NOMO-1 (cell line): ENCODE results near the gene CCDC69.
A peak's percentile ranks its signal among the peaks of the same experiment; 100 is the strongest.
"Not testable (repeated sequence)": the region's sequence is repeated elsewhere in the genome, so short reads cannot be mapped to it uniquely, and the experiment has no call there.

ENCODE experiments used
- DNase-seq, 2 experiments: peaks; one replicate each; lab custom pipeline; 2025; ENCODE audit not compliant: unreplicated experiment in 2 of 2; lab: John Stamatoyannopoulos, UW

Gene CCDC69

DNA sequence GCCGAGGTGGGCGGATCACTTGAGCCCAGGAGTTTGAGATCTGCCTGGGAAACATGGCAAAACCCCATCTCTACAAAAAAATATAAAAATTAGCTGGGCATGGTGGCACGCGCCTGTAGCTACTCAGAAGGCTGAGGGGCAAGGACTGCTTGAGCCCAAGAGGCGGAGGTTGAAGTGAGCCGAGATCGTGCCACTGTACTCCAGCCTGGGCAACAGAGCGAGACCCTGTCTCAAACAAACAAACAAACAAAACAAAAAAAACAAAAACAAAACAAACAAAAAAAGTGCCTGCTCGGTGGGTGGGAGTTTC is 26.6 kb downstream of the CCDC69 start:
- not testable (repeated sequence) for DNase-seq

DNA sequence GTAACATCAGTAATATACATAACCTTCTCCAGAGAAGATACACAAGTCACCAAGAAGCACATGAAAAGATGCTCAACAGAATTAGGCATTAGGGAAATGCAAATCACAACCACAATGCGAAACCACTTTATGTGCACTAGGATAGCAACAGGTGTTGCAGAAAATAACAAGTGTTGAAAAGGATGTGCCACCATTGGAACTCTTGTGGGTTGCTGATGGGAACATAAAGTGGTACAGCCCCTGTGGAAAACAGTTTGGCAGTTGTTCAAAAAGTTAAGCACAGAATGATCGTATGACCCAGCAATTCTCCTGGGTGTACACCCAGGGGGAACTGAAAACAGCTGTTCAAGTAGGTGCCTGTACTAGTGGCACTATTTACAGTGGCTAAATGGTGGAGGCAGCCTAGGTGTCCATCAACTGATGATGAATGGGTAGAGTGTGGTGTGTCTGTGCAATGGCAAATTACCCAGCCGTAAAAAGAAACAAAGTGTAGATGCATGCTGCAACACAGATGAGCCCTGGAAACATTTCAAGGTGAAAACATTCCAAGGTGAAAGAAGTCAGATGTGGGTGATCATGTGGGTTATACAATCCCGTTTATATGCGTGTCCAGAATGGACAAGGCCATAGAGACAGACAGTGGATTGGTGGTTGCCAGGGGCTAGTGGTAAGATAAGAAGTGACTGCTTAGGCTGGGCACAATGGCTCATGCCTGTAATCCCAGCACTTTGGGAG is 27.2 kb downstream of the CCDC69 start:
- DNase-seq = no peak

DNA sequence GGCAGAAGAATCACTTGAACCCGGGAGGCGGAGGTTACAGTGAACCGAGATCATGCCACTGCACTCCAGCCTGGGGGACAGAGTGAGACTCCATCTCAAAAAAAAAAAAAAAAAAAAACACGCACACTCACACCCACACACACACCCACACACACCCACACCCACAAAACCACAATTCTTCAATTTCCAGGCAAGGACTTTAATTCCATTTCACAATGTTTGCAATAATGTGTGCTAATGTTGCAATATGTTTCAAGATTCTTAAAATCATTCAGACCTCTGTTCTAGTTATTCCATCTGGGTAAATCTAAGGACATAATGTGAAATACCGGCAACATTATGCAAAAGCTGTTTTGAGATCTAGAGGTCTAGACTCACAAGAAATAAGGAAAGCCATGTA is 28.3 kb downstream of the CCDC69 start:
- DNase-seq = peak; percentile 55 to 79

DNA sequence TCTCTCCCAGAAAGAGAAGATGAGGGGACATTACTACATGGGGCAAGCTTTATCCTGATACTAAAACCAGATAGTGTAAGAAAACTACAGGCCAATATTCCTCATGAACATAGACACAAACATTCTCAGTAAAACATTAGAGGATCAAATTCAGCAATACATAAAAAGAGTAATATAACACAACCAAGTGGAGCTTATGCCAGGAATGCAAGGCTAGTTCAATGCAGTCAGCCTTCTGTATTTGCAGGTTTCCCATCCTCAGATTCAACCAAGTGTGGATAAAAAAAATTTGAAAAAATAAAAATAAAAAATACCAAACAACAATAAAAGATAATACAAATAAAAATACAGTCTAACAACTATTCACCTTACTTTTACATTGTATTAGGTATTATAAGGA is 31.3 kb downstream of the CCDC69 start:
- DNase-seq = no peak

DNA sequence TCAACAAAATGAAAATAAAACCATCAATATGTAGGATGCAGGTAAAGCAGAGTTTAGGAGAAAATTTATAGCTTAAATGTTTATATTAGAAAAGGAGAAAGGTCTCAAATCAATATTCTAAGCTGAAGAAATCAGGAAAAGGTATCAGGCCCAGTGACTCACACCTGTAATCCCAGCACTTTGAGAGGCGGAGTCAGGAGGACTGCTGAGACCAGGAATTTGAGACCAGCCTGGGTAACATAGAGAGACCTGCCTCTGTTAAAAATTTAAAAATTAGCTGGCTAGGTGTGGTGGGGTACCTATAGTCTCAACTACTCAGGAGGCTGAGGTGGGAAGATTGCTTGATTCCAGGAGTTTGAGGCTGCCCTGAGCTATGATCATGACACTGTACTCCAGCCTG is 32.2 kb downstream of the CCDC69 start:
- DNase-seq = no peak

DNA sequence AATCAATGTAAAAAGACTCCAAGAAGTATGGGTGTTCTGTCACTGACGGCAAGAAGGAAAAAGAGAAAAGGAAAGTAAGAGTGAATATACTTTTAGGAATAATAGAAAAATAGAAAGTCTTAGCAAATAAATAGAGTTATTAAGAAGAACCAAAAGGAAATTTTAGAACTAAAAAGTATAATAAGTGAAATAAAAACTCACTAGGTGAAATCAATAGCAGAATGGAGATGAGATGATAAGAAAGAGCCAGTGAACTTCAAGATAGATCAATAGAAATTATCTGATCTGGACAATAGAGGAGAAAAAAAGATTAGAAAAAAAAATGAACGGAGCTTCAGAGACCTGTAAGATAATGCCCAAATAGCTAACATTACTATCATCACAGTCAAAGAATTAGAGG is 34.7 kb downstream of the CCDC69 start:
- no peak for DNase-seq

DNA sequence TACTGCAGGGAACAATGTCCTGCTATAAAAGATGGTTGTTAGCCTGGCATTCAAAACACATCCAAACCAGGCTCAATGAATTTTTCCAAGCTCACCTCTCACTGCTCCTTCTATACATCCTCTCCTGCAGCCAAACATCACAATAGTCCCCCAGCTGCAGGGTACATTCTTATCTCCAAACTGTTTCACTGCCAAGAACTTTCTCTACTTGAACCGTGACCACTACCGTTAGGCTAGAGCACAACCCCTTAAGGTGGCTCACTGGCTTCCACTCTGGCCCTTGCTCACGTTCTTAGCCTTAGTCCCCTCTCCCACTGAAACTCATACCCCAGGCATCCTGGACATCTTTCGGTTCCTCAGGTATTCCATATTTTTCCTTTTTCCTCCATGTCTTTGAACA is 37.4 kb downstream of the CCDC69 start:
- no peak for DNase-seq

DNA sequence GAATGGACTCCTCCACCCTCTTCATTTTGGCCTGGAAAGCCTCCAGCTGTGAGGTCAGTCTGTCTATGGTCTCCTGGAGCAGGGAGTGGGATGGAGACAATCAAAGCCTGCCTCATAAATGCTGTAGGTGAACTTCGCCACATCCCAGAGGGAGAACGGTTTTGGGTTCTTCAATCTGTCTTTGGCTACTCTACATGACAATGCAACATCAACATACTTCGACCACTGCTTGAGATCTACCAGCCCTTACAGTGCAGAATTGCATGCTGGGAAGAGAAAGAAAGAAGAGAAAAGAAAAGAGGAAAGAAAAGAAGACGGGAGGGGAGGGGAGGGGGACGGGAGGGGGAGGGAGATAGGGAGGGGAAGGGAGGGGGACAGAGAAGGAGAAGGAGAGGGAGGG is 37.8 kb downstream of the CCDC69 start:
- DNase-seq = no peak

DNA sequence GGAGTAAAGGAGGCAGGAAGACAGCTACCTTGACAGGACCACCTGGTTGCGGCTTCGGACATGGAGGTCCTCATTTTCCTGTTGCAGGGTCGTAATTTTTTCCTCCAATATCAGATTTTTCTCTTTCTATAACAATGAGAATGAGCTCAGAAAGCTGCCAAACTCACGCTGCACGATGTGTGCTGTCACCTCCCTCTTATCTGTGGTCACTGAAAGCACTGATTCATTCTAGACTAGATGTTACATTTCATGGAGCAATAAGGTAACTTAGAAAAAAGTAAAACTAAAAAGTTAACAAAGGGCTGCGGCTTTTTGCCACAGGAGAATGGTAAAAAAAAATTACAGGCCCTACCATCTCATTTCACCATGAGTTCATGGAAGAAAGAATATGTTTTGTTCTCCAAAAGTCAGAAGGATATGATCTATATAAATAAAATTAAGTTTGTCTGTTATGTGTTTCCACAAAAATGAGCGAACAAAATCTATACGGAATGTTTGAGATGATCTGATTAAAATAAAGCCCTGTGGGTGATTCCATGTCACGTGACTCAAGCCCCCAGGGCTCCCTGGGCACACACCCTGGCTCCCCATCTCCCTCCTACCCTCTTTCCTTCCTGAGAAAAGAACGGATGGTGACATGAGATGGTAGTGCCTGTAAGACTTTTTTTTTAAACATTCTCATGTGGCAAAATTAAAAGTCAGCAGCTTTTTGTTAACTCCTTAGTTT is 39.4 kb downstream of the CCDC69 start:
- DNase-seq = no peak

DNA sequence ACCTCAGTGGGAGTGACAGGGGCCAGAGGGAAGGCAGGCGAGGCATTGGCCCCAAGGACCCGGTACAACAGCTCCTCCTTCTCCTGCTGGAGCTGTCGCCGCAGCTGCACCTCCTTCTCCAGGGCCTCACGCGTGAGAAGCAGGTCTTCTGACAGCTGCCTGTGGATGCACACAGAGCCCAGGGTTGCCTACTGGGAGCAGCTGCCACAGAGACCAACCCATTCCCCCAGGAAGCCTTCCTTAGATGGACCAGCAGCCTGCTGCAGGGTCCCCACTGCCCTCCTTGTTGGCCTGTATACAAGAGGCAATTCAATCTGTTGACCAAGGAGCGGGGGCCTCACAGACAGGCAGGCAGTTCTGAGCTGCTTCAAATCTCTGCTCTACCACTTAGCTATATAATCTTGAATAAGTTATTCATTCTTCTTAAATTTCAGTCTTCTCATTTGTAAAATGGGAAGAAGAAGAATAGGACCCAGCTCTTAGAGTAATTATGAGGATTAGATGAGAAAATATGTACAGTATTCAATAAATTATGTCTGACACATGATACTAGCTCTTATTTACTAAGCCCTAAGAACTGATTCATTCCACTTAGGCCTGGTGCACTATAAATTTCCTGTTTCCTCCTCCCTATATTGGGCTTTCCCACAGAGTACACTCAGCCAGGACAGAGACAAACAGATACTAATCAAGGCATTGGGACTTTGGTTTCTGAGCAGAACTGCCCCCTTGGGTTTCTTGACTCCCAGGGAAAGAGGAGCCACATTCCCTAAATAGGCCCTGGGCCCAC is 40.2 kb downstream of the CCDC69 start:
- no peak for DNase-seq

DNA sequence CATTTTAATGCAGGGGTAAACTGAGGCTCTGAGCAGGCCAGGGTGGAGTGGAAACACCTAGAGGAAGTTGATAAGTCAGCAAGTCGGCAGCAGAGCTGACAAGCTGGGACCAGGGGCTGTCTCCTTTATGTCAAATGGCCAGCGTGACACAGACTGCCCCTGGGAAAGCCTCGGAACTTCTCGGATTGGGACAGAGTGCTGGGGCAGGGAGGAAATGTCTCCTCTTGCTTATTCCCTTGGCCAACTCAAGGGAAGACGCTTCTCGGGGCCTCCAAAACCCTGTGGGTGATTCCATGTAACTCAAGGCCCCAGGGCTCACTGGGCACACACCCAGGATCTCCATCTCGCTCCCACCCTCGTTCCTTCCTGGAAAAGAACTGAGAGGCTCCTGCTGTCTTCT is 40.9 kb downstream of the CCDC69 start:
- DNase-seq = no peak

DNA sequence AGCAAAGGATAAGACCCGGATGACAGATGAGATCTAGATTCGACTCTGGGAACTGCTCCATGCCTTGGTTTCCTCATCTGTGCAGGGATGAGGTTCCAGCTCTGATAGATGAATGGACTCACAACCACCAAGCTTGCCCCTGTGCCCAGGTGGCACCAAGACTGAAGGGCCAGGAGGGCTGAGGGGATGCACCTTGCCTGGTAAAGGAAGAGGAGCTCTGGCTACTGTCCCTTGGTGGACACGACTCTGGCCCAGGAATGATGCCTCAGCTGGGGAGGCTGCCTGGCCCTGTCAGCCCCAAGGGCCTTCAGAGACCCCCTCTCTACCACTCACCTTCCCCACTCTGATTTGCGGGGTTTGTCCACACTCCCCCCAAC is 41.4 kb downstream of the CCDC69 start:
- DNase-seq = no peak

DNA sequence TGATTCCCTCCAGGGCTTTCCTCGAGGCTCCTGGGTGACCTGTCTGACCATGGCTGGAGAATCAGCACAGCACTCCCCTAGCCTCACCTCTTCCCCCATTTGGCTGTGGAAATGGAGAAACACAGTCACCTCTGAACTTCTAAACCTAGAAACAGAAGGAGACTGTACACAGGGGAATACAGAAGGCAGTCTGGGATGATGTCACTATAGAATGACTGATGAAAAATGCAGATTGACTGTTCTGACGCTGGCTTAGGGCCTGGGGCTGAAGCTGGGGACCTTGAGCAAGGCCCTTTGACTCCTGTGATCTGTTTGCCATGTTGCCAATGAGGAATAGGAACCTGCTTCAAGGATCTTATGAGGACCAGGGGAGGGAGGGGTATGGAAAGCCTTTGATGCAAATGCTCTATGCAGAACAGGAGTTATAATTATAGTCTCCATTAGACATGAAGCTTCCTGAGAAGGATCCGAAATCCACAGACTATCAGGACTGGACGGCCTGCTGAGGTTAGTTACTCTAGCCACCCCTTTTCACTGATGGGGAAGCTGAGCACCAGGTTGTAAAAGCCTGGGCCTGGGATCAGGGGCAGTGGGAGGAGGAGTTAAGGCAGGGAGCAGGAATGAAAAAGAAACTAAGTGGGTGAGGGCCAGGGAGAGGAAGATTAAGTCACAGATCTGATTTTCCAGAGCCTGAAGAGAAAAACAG is 41.9 kb downstream of the CCDC69 start:
- no peak for DNase-seq

DNA sequence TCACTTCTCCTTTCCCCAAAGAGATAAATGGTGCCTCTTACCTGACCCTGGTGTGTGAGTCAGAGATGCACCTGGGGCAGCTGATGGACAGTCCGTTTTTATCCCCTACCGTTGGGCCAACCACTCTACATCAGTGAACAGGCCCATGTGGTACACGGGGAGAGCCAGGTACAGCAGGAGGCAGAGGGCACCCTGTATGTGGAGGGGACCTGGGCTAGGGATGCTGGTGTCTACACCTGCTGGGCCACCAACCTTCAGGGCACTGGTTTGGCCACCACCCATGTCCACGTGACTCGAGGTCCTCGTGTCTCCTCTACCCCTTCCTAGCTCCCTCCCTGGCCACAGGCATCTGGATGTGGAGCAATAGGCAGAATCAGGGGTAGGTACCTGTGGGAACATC is 43.6 kb downstream of the CCDC69 start:
- no peak for DNase-seq

DNA sequence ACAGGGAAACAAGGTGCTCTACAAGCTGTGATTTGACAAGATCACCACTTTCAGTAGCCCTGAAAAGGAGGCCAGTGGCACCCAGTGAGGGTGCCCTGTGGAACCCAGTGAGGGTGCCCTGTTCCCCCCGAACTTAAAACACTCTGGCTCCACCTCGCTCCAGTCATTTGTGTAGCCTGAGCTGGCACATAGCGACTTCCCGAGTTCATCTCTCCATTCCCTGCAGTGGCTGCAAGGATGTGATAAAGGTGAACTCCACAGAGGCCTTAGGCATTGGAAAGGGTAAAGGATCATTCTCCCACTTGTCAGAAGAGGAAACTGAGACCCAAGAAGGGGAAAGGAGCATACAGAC is 44.4 kb downstream of the CCDC69 start:
- DNase-seq = no peak

DNA sequence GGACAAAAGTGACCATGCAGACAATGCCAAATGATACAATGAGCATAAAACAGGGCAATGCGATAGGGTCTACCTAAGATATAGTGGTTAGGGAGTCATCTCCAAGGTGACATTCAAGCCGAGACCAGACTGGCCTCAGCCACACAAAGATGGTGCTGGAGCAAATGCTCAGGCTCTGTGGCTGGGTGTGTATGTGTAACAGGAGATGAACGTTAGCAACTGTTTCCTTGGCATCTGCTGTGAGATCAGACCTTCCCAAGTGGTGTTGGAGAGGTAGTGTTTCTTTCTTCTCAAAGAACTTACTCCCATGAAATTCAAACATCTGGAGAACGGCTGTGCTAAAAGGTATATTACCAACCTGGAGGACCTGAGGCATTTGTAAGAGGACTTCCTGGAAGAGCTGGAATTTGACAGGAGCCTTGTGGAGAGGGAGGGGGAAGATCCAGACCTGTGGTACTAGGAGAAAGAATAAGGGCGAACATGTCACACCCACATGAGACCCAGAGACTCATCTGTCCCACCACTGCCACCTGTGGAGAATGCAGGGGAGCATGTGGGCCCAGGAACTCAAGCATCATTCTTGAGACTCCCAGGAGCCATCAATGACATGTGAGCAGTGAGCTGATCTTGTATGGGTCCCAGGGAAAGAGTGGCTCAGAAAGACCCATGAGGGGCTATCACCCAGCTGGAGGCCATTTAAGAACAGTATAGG is 45.0 kb downstream of the CCDC69 start:
- DNase-seq = no peak

DNA sequence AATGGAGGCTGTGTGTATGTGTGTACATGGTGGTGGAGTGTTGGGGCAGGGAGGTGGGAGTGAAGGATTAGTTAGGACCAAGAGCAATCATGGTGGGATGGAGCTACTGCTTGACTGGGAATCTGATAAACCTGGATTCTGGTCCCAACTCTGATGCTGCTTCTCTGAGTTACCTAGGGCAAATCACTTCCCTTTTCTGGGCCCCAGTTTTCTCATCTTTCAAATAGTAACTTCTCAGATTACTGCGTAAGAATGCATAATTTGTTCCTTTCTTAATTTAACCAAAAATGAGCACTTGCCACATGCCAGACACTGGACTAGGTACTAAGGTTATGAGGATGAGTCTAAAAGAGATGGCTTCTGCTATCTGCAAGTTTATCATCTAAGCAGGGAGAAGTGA is 45.5 kb downstream of the CCDC69 start:
- no peak for DNase-seq

DNA sequence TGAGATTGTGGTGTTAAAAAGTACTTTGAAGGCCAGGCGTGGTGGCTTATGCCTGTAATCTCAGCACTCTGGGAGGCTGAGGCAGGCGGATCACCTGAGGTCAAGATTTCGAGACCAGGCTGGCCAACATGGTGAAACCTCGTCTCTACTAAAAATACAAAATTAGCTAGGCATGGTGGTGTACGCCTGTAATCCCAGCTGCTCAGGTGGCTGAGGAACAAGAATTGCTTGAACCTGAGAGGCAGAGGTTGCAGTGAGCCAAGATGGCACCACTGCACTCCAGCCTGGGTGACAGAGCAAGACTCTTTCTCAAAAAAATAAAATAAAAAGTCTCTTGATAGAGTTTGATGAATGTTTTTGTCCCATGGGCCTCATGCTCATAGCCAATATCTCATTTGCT is 47.6 kb downstream of the CCDC69 start:
- not testable (repeated sequence) for DNase-seq

DNA sequence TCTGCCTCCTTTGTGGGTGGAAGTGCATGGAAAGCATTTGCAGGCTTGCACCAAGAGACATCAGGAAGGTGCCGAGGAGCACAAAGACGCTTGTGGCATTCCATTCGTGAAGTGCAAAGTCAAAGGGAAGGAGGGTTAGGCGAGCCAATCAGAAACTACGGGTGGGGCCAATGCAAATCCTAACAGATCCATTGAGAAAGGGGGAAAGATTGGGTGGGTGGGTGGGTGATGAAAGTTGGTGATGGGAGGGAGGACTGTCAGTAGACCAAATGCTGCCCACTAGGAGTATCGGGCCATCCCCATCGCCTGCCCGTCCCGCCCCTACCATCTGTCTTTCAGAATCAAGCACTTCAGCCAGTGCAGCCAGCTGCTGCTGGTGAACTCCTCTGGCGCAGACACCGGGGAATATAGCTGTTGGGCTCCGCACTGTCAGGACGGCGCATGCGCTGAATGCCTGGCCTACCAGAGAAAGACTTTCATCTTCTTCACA is 49.2 kb downstream of the CCDC69 start:
- no peak for DNase-seq

DNA sequence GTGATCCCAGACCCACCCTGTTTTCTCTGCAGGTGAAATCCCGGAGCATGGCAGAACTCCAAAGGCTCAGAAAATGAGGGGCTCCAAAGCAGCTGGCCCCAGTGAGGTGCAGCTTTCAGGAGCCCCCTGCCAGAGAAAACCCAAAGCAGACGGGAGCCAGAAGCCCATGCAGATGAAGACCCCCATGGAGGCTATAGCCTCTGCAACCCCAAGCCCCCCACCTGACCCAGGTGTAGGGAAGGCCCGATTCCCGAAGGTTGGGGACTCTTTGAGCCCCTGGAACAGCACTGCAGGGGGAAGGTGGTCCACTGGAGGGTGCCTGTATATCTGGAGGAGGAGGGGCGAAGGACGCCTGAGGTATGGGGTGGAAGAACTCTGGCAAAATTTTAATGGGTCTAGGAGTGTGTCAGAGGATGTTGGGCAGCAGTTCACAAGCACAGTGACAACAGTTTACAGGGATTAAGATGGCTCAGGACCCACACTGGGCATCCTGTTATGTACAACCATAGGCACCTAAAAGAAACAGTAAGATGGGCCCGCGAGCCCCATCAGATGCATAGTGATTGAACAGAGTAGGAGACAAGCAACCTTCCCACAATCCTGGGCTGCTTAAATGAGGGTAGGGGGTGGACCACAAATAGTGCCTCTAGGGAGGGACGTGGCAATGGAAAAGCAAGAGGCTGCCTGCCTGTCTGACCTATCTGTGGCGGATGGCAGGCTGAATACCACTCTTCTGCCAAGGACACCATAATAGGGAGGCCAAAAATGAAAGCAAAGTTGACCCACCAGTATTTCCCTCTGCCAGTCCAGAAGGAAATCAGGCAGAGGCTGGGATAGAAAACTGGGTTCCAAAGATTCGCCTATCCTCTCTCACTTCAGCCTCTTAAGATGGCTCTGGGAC is 49.9 kb downstream of the CCDC69 start:
- DNase-seq = no peak
